A549 (cell line): Measurements from ENCODE around the gene TSKS. TPM values are rescaled to one million over a fixed set of nuclear protein-coding genes. Genes with fewer than 3 reads are reported as not detected.

Source experiments
- ATAC-seq, 2 experiments: fragments of 200-7000 bp in 1 of 2; fragments of >200 bp in 1 of 2; cut with Nextera tagmentation in 1 of 2; cut with Tn5 transposase in 1 of 2; 3 replicates each; pipeline versions ENCODE4 v1.8.0 to v1.9.1; 2018 to 2020; ENCODE audit warnings: mild to moderate bottlenecking in 1 of 2, moderate library complexity in 1 of 2
- CTCF ChIA-PET: fragments of 300-600 bp; sonication (Branson Sonifier 250); formaldehyde crosslinking; extraction: SDS; loops from one replicate; lab custom pipeline; 2021; ENCODE audit warnings: antibody characterized with exemption, inconsistent platforms; lab: Yijun Ruan, JAX
- POLR2A ChIA-PET: fragments of 350-600 bp; formaldehyde crosslinking; extraction: SDS; loops from one replicate; lab custom pipeline; 2021; ENCODE audit warnings: antibody characterized with exemption, inconsistent platforms; lab: Yijun Ruan, JAX
- DNase-seq, 2 experiments: peaks; one replicate each; pipeline versions ENCODE4 v3.0.0 to v3.0.0-alpha.2; 2011 to 2016; ENCODE audit warnings: low read depth in 1 of 2, low spot score in 1 of 2
- FAIRE-seq: peaks from 2 replicates; lab custom pipeline; 2011; peaks lifted over from hg19 to GRCh38; lab: Jason Lieb, UNC
- H3K27ac ChIP-seq, 2 experiments: fragments of >200 bp; sonication (Bioruptor Twin); formaldehyde crosslinking; 3 replicates each; pipeline ENCODE4 v1.5.1; 2016 to 2017
- H3K4me1 ChIP-seq: fragments of >200 bp; sonication (Bioruptor Twin); formaldehyde crosslinking; 3 replicates; pipeline ENCODE4 v1.6.1; 2016
- H3K4me2 ChIP-seq: fragments of >200 bp; sonication (Bioruptor Twin); formaldehyde crosslinking; 3 replicates; pipeline ENCODE4 v1.6.1; 2016
- H3K4me3 ChIP-seq: fragments of >200 bp; sonication (Bioruptor Twin); formaldehyde crosslinking; 3 replicates; pipeline ENCODE4 v1.5.1; 2016
- H3K9me3 ChIP-seq: fragments of >200 bp; sonication (Bioruptor Twin); formaldehyde crosslinking; 3 replicates; pipeline ENCODE4 v1.6.1; 2016
- BHLHE40 ChIP-seq: IDR thresholded peaks from 2 replicates; pipeline ENCODE4 v1.6.1; 2012; ENCODE audit warnings: low read depth, low read length, inconsistent platforms
- CBX8 ChIP-seq: fragments of 200-600 bp; sonication (generic); IDR thresholded peaks from 2 replicates; pipeline ENCODE4 v1.6.1; 2016
- E2F6 ChIP-seq: IDR thresholded peaks from 2 replicates; pipeline ENCODE4 v1.6.1; 2012; ENCODE audit warnings: low read depth, borderline replicate concordance
- EHMT2 ChIP-seq: fragments of 200-600 bp; sonication (generic); IDR thresholded peaks from 2 replicates; pipeline ENCODE4 v1.6.1; 2016; ENCODE audit warnings: antibody characterized with exemption, low read depth, mild to moderate bottlenecking, moderate library complexity
- ELK1 ChIP-seq: fragments of 150-350 bp; IDR thresholded peaks from 2 replicates; pipeline ENCODE4 v1.6.1; 2014; ENCODE audit warnings: low read depth, mild to moderate bottlenecking, low read length
- EP300 ChIP-seq, 2 experiments: fragments of >200 bp; sonication (Bioruptor Twin); formaldehyde crosslinking; IDR thresholded peaks; 2 replicates in 1 of 2; 3 replicates in 1 of 2; pipeline ENCODE4 v1.6.1; 2016 to 2017
- FOXS1 ChIP-seq: fragments of 250-450 bp; sonication (Bioruptor Pico); IDR thresholded peaks from 2 replicates; pipeline ENCODE4 v1.5.0; 2020; ENCODE audit warnings: mild to moderate bottlenecking, moderate library complexity
- HOXB13 ChIP-seq: fragments of 250-450 bp; sonication (Bioruptor Pico); IDR thresholded peaks from 2 replicates; pipeline ENCODE4 v1.5.0; 2020; ENCODE audit warnings: low read depth, mild to moderate bottlenecking, moderate library complexity
- RARB ChIP-seq: fragments of 250-450 bp; sonication (Bioruptor Pico); IDR thresholded peaks from 2 replicates; pipeline ENCODE4 v1.8.0; 2021; ENCODE audit warnings: mild to moderate bottlenecking, moderate library complexity
- RCOR1 ChIP-seq: fragments of 150-350 bp; IDR thresholded peaks from 2 replicates; pipeline ENCODE4 v1.6.1; 2014; ENCODE audit warnings: antibody characterized with exemption, low read length, low read depth
- REST ChIP-seq: fragments of 200-600 bp; sonication (generic); IDR thresholded peaks from 2 replicates; pipeline ENCODE4 v1.6.1; 2016; ENCODE audit warnings: antibody characterized with exemption, mild to moderate bottlenecking, moderate library complexity
- SMC3 ChIP-seq: fragments of >200 bp; sonication (Bioruptor Twin); formaldehyde crosslinking; IDR thresholded peaks from 3 replicates; pipeline ENCODE4 v1.6.1; 2018; ENCODE audit warnings: inconsistent platforms
- ZC3H11A ChIP-seq: fragments of 450-650 bp; IDR thresholded peaks from 2 replicates; pipeline ENCODE4 v1.6.1; 2014; ENCODE audit warnings: antibody characterized with exemption, mild to moderate bottlenecking
- WGBS: methylation state at CpG from one replicate; pipeline ENCODE4 v1.1.6; 2017; ENCODE audit errors: missing lambda C conversion rate; 5-methylcytosine and 5-hydroxymethylcytosine counted together
- polyA plus RNA-seq, 4 experiments: library from polyadenylated mRNA; depleted of rRNA in 3 of 4; stranded (reverse); fragments of >200 nt; fragmentation: RNase III in 1 of 4; extraction: RNeasy Plus Mini Kit Qiagen cat#74134 plus additional on column Dnase treatment in 1 of 4; gene quantifications; 2 replicates in 3 of 4; 3 replicates in 1 of 4; pipeline ENCODE4 v1.2.3, GENCODE V29; 2011 to 2017

Gene TSKS
- polyA plus RNA-seq, 2 of the 4 experiments (the other 2 are of a cell fraction), result not detected

- no peak for TF ChIP-seq REST
- TF ChIP-seq SMC3, result no peak
- TF ChIP-seq EHMT2, result no peak
- no peak for TF ChIP-seq ELK1
- TF ChIP-seq RCOR1, result no peak
- no peak for TF ChIP-seq HOXB13 (CRISPR knock-in tag)
- no peak for TF ChIP-seq E2F6
- TF ChIP-seq, all 56 proteins: peak for 0
Observed at GRCh38 chr19:49739098-49739497, 24.0 kb downstream of the TSKS start (continued).

GRCh38 chr19:49738268-49738667 lies 24.8 kb downstream of the TSKS start:
- FAIRE-seq (no peak), ATAC-seq (no peak), DNase-seq (no peak)
- Histone ChIP-seq H3K4me3 (no peak overlapping the region), H3K9me3 (no peaks in the 10 kb centered on the region), H3K27ac (no peak overlapping the region), H3K4me2 (no peak overlapping the region), H3K4me1 (no peaks in the 10 kb centered on the region)
- ChIA-PET POLR2A (no interaction called here), CTCF (no interaction called here)
- TF ChIP-seq EP300 (IDR thresholded peaks at IDR 0.05), result no peak
- 67% methylated on average over 4 of the region's 4 CpGs for WGBS

GRCh38 chr19:49730166-49730565 lies 32.9 kb downstream of the TSKS start:
- no peaks in the 10 kb centered on the region for H3K4me1 ChIP-seq
- H3K4me2 ChIP-seq, result no peak overlapping the region
- no peak overlapping the region for H3K4me3 ChIP-seq
- FAIRE-seq (no peak), ATAC-seq (no peak), DNase-seq (no peak)
- TF ChIP-seq BHLHE40 (no peak), CBX8 (no peak), FOXS1 (CRISPR knock-in tag) (no peak), SMC3 (no peak)
- ChIA-PET POLR2A (no interaction called here), CTCF (interaction anchor here (1.6 to 2.5 kb wide), 3 partner anchors 11 to 13 kb away, joined by 3 to 9 read pairs (median 7); no protein-coding TSS in a partner anchor)
- no peaks in the 10 kb centered on the region for H3K9me3 ChIP-seq
- WGBS, result 78% methylated on average over 5 of the region's 5 CpGs
- H3K27ac ChIP-seq, result no peak overlapping the region

- WGBS, result 81% methylated on average over 23 of the region's 23 CpGs
- CTCF ChIA-PET, result interaction anchor here (1.2 to 2.0 kb wide), 3 partner anchors 10 to 121 kb away, joined by 3 to 6 read pairs (median 3); no protein-coding TSS in a partner anchor
- FAIRE-seq, result no peak
Observed at GRCh38 chr19:49727217-49728030, 35.7 kb downstream of the TSKS start.

More at GRCh38 chr19:49727217-49728030, 35.7 kb downstream of the TSKS start:
- H3K9me3 ChIP-seq, result no peaks in the 10 kb centered on the region
- ATAC-seq, result no peak
- TF ChIP-seq RARB (CRISPR knock-in tag), result no peak
- no peak for TF ChIP-seq E2F6
- TF ChIP-seq ZC3H11A, result no peak
- H3K27ac ChIP-seq, result no peak overlapping the region
- POLR2A ChIA-PET, result no interaction called here
- H3K4me1 ChIP-seq, result peaks cover 10% of the 10 kb centered on the region
- no peak overlapping the region for H3K4me2 ChIP-seq
- H3K4me3 ChIP-seq, result no peak overlapping the region
- DNase-seq, result no peak
